MM.1S (cell line): ENCODE measurements around the gene FFAR2.
"Not testable (repeated sequence)": the region's sequence is repeated elsewhere in the genome, so short reads cannot be mapped to it uniquely, and the experiment has no call there.

Experiments used
- DNase-seq: peaks from one replicate; pipeline ENCODE4 v3.0.0-alpha.2; 2015
- H2AFZ ChIP-seq: fragments of 300-600 bp; sonication (generic); 2 replicates; pipeline ENCODE4 v1.6.0; 2016; ENCODE audit warnings: antibody characterized with exemption, low read length
- H3F3A ChIP-seq: fragments of 300-600 bp; sonication (generic); 2 replicates; pipeline ENCODE4 v1.6.1; 2016; ENCODE audit warnings: mild to moderate bottlenecking, antibody characterized with exemption, low read length, moderate library complexity, mixed read lengths; ENCODE audit not compliant: insufficient read depth
- H3K27ac ChIP-seq: fragments of 300-600 bp; sonication (generic); 2 replicates; pipeline ENCODE4 v1.5.1; 2016; ENCODE audit warnings: mild to moderate bottlenecking, low read length
- H3K27me3 ChIP-seq: fragments of 300-600 bp; sonication (generic); replicated peaks from 2 replicates; pipeline ENCODE4 v1.6.0; 2016; ENCODE audit warnings: low read length; ENCODE audit not compliant: insufficient read depth
- H3K36me3 ChIP-seq: fragments of 300-600 bp; sonication (generic); replicated peaks from 2 replicates; pipeline ENCODE4 v1.6.1; 2016; ENCODE audit warnings: mild to moderate bottlenecking, low read length, mixed read lengths; ENCODE audit not compliant: insufficient read depth
- H3K4me1 ChIP-seq: fragments of 300-600 bp; sonication (generic); 2 replicates; pipeline ENCODE4 v1.6.1; 2016; ENCODE audit warnings: low read length, mixed read lengths
- H3K4me2 ChIP-seq: fragments of 300-600 bp; sonication (generic); 2 replicates; pipeline ENCODE4 v1.6.0; 2016; ENCODE audit warnings: low read depth, low read length
- H3K4me3 ChIP-seq: fragments of 300-600 bp; sonication (generic); 2 replicates; pipeline ENCODE4 v1.5.1; 2016; ENCODE audit warnings: low read length, mixed read lengths
- H3K79me2 ChIP-seq: fragments of 300-600 bp; sonication (generic); 2 replicates; pipeline ENCODE4 v1.6.1; 2016; ENCODE audit warnings: mixed run types, low read length, mixed read lengths
- H3K9ac ChIP-seq: fragments of 300-600 bp; sonication (generic); 2 replicates; pipeline ENCODE4 v1.6.1; 2016; ENCODE audit warnings: low read length, mixed read lengths
- H3K9me2 ChIP-seq: fragments of 300-600 bp; sonication (generic); replicated peaks from 2 replicates; pipeline ENCODE4 v1.6.1; 2016; ENCODE audit warnings: mild to moderate bottlenecking, low read length, mixed read lengths; ENCODE audit not compliant: insufficient read depth
- H3K9me3 ChIP-seq: fragments of 300-600 bp; sonication (generic); replicated peaks from 2 replicates; pipeline ENCODE4 v1.6.1; 2016; ENCODE audit warnings: mild to moderate bottlenecking, low read length, mixed read lengths; ENCODE audit not compliant: insufficient read depth
- H4K20me1 ChIP-seq: fragments of 300-600 bp; sonication (generic); 2 replicates; pipeline ENCODE4 v1.6.1; 2016; ENCODE audit warnings: mild to moderate bottlenecking, low read length, moderate library complexity, mixed read lengths; ENCODE audit not compliant: insufficient read depth
- CTCF ChIP-seq: fragments of 300-600 bp; sonication (generic); IDR thresholded peaks from 2 replicates; pipeline ENCODE4 v1.5.1; 2016; ENCODE audit warnings: antibody characterized with exemption, low read length, mixed read lengths
- EZH2 ChIP-seq: fragments of 300-600 bp; sonication (generic); optimal IDR thresholded peaks from 2 replicates; pipeline ENCODE3; 2017; ENCODE audit warnings: low read depth, mild to moderate bottlenecking, antibody characterized with exemption, low read length, mixed read lengths
- EZH2phosphoT487 ChIP-seq: fragments of 300-600 bp; sonication (generic); IDR thresholded peaks from 2 replicates; pipeline ENCODE4 v1.6.1; 2018; ENCODE audit warnings: antibody characterized with exemption, low read length

Gene FFAR2

DNA sequence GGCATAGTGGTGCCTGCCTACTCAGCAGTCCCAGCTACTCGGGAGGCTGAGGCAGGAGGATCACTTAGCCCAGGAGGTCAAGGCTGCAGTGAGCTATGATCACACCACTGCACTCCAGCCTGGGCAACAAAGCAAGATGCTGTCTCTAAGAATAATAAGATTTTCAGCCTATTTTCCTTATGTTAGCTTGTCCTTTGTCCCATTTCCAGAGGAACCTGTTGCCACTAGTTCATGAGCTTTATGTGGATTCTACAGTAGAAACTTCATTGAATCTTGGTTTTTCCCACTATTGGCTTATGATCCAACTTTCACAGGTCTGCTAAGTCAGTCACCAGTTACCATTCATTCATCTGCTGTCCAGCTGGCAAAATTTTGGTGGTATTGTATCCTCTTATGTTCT, 18.2 kb downstream of the FFAR2 start:
- Histone ChIP-seq H3K9ac (no peak overlapping the region), H2AFZ (no peak overlapping the region), H3K36me3 (no peaks in the 10 kb centered on the region), H4K20me1 (no peaks in the 10 kb centered on the region), H3K9me2 (no peaks in the 10 kb centered on the region), H3K4me2 (no peak overlapping the region), H3K9me3 (no peaks in the 10 kb centered on the region), H3K27me3 (no peaks in the 10 kb centered on the region), H3K27ac (no peak overlapping the region), H3K4me1 (peaks cover 15% of the 10 kb centered on the region), H3K4me3 (no peak overlapping the region), H3F3A (peaks cover 10% of the 10 kb centered on the region), H3K79me2 (no peaks in the 10 kb centered on the region)
- no peak for DNase-seq
- TF ChIP-seq CTCF (no peak), EZH2phosphoT487 (no peak), EZH2 (no peak)

- Histone ChIP-seq H4K20me1 (no peaks in the 10 kb centered on the region), H3K27ac (no peak overlapping the region), H3K4me3 (no peak overlapping the region), H3K9ac (no peak overlapping the region), H3K9me2 (no peaks in the 10 kb centered on the region), H3F3A (no peaks in the 10 kb centered on the region), H3K27me3 (no peaks in the 10 kb centered on the region), H3K4me2 (no peak overlapping the region), H2AFZ (no peak overlapping the region), H3K36me3 (no peaks in the 10 kb centered on the region), H3K79me2 (no peaks in the 10 kb centered on the region), H3K4me1 (no peaks in the 10 kb centered on the region), H3K9me3 (no peaks in the 10 kb centered on the region)
- TF ChIP-seq EZH2 (no peak), CTCF (peak; percentile 75)
- DNase-seq: peak; percentile 61
These were observed 20.6 kb downstream of the FFAR2 start for GRCh38 chr19:35468637-35469036.

- H3K27me3 ChIP-seq: no peaks in the 10 kb centered on the region
- H3K4me3 ChIP-seq: no peak overlapping the region
- TF ChIP-seq CTCF (no peak), EZH2phosphoT487 (no peak), EZH2 (no peak)
- no peak overlapping the region for H3K27ac ChIP-seq
- H3K9ac ChIP-seq: no peak overlapping the region
- no peaks in the 10 kb centered on the region for H3K9me2 ChIP-seq
- DNase-seq: no peak
- no peaks in the 10 kb centered on the region for H3K36me3 ChIP-seq
- H4K20me1 ChIP-seq: no peaks in the 10 kb centered on the region
- H2AFZ ChIP-seq: no peak overlapping the region
- no peak overlapping the region for H3K4me2 ChIP-seq
- no peaks in the 10 kb centered on the region for H3F3A ChIP-seq
- H3K9me3 ChIP-seq: no peaks in the 10 kb centered on the region
- H3K4me1 ChIP-seq: no peaks in the 10 kb centered on the region
- no peaks in the 10 kb centered on the region for H3K79me2 ChIP-seq
These were observed 22.1 kb downstream of the FFAR2 start for GRCh38 chr19:35470128-35470527.

GRCh38 chr19:35471075-35471474, 23.0 kb downstream of the FFAR2 start:
- not testable (repeated sequence) for H3K79me2 ChIP-seq, H3K4me1 ChIP-seq

More at GRCh38 chr19:35471075-35471474, 23.0 kb downstream of the FFAR2 start:
- H3K9ac ChIP-seq, H3K4me2 ChIP-seq, H3K4me3 ChIP-seq, DNase-seq, H3K36me3 ChIP-seq, H3K27ac ChIP-seq, H3K9me2 ChIP-seq, H3F3A ChIP-seq, H3K27me3 ChIP-seq, H2AFZ ChIP-seq, H4K20me1 ChIP-seq, H3K9me3 ChIP-seq: not testable (repeated sequence)
